ENCODE data around the gene KDM4C. TPM values are rescaled to one million over a fixed set of nuclear protein-coding genes. Genes with fewer than 3 reads are reported as not detected.
A peak's percentile ranks its signal among the peaks of the same experiment; 100 is the strongest.

KDM4C gene
- total RNA-seq, 1 donor from 2014 or later, result 18.2 TPM

DNA sequence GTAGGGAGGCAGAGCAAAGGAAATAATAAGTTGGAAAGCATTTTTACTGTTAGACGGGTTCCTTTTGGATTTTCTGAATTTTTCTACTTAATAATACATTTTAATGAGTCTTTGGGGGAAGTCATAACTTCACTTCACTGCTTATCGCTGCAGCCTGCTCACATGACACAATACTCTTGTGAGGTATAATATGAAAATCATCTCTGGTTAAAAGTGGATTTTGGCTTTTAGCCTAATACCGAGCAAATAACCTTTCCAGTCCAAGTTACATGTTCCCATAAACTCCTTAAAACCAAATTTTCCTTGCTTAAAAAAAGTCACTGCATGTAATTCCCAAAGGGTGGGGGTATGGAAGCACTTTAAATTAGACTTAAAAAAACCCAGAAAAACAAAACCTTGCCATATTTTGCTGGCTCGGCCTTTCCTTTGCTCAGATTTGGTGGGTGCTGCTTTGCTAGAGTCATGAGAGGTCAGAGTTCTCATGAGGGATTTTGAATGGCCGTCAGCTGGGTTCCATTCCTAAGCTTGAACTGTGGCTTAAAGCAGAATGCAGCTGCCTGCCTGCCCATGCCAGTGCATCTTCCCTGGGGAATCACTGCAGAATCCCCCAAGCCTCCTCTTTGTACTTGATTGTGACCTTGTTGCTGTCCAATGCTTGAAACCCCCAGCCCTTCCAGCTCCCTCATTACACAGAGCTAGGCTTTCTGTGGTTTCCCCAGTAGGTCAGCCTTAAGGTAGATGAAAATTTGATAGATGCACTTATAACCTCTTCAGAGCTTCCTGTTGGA is 331.8 kb downstream of the KDM4C start:
- no peaks in the 10 kb centered on the region for H3K4me1 ChIP-seq (ENCODE audit: insufficient read depth, low read length)
- no peaks in the 10 kb centered on the region for H3K79me2 ChIP-seq (ENCODE audit: insufficient read depth, low read length)
- no peak for FAIRE-seq
- H3K27ac ChIP-seq (ENCODE audit: low read depth, low read length), result no peak overlapping the region
- no peak overlapping the region for H3K4me3 ChIP-seq (ENCODE audit: insufficient read depth, low read depth, low read length)
- Mint-ChIP-seq H3K9me3 (ENCODE audit: unreplicated experiment) (no peaks in the 10 kb centered on the region), H3K4me1 (ENCODE audit: low read depth, unreplicated experiment) (no peaks in the 10 kb centered on the region), H3K27me3 (ENCODE audit: low read depth, unreplicated experiment) (no peaks in the 10 kb centered on the region), H3K4me3 (ENCODE audit: unreplicated experiment) (no peak overlapping the region), H3K36me3 (ENCODE audit: low read depth, unreplicated experiment) (peaks cover 5% of the 10 kb centered on the region), H3K27ac (ENCODE audit: unreplicated experiment) (no peak overlapping the region)
- no peaks in the 10 kb centered on the region for H4K20me1 ChIP-seq (ENCODE audit: insufficient read depth, low read length)
- no peaks in the 10 kb centered on the region for H3K9me3 ChIP-seq (ENCODE audit: insufficient read depth, low read depth, low read length)
- DNase-seq (ENCODE audit: low read depth), result no peak
- H3K9ac ChIP-seq (ENCODE audit: low read length), result no peak overlapping the region
- no peak for TF ChIP-seq EZH2 (IDR thresholded peaks at IDR 0.05; ENCODE audit: insufficient read depth, low read length)
- TF ChIP-seq, protein P1, sequence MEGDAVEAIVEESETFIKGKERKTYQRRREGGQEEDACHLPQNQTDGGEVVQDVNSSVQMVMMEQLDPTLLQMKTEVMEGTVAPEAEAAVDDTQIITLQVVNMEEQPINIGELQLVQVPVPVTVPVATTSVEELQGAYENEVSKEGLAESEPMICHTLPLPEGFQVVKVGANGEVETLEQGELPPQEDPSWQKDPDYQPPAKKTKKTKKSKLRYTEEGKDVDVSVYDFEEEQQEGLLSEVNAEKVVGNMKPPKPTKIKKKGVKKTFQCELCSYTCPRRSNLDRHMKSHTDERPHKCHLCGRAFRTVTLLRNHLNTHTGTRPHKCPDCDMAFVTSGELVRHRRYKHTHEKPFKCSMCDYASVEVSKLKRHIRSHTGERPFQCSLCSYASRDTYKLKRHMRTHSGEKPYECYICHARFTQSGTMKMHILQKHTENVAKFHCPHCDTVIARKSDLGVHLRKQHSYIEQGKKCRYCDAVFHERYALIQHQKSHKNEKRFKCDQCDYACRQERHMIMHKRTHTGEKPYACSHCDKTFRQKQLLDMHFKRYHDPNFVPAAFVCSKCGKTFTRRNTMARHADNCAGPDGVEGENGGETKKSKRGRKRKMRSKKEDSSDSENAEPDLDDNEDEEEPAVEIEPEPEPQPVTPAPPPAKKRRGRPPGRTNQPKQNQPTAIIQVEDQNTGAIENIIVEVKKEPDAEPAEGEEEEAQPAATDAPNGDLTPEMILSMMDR (IDR thresholded peaks at IDR 0.05; ENCODE audit: insufficient read depth, low read depth, low read length), result no peak
- no peak overlapping the region for H2AFZ ChIP-seq (ENCODE audit: low read depth, low read length)
- no peaks in the 10 kb centered on the region for H3K36me3 ChIP-seq (ENCODE audit: insufficient read depth, low read length)
- no peak overlapping the region for H3K4me2 ChIP-seq (ENCODE audit: low read length)
- no peaks in the 10 kb centered on the region for H3K27me3 ChIP-seq (ENCODE audit: insufficient read depth, low read length)

DNA sequence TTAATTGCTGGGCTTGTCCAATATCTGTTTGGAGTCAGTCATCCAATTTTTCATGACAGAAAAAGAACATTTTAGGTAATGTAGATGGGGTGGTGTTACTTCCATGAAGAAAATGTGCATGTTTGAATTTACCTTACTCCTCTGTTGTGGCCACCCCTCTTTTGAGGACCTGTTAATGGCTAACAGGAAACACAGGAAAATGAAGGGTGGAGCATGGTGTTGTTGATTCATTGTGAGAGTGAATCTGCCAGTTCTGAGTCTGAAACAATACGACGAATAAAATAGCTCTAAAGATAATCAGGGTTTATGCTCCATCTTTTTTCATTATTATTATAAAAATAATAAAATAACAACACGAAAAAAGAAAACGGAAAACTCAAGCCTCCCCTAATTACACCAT is 335.3 kb downstream of the KDM4C start:
- no peaks in the 10 kb centered on the region for H3K79me2 ChIP-seq (ENCODE audit: insufficient read depth, low read length)
- H2AFZ ChIP-seq (ENCODE audit: low read depth, low read length), result no peak overlapping the region
- H3K36me3 Mint-ChIP-seq (ENCODE audit: low read depth, unreplicated experiment), result no peaks in the 10 kb centered on the region
- TF ChIP-seq, protein P1 (IDR thresholded peaks at IDR 0.05; ENCODE audit: insufficient read depth, low read depth, low read length), result no peak
- TF ChIP-seq EZH2 (IDR thresholded peaks at IDR 0.05; ENCODE audit: insufficient read depth, low read length), result no peak
- no peak overlapping the region for H3K4me2 ChIP-seq (ENCODE audit: low read length)
- H3K9me3 ChIP-seq (ENCODE audit: insufficient read depth, low read depth, low read length), result no peaks in the 10 kb centered on the region
- FAIRE-seq (no peak), DNase-seq (ENCODE audit: low read depth) (no peak)
- H3K4me3 Mint-ChIP-seq (ENCODE audit: unreplicated experiment), result no peak overlapping the region
- H3K4me1 Mint-ChIP-seq (ENCODE audit: low read depth, unreplicated experiment), result no peaks in the 10 kb centered on the region
- H3K27me3 ChIP-seq (ENCODE audit: insufficient read depth, low read length), result no peaks in the 10 kb centered on the region
- H3K27ac Mint-ChIP-seq (ENCODE audit: unreplicated experiment), result no peak overlapping the region
- H3K4me3 ChIP-seq (ENCODE audit: insufficient read depth, low read depth, low read length), result no peak overlapping the region
- no peaks in the 10 kb centered on the region for H3K27me3 Mint-ChIP-seq (ENCODE audit: low read depth, unreplicated experiment)
- H3K9ac ChIP-seq (ENCODE audit: low read length), result no peak overlapping the region
- H4K20me1 ChIP-seq (ENCODE audit: insufficient read depth, low read length), result no peaks in the 10 kb centered on the region
- H3K9me3 Mint-ChIP-seq (ENCODE audit: unreplicated experiment), result no peaks in the 10 kb centered on the region
- no peak overlapping the region for H3K27ac ChIP-seq (ENCODE audit: low read depth, low read length)
- no peaks in the 10 kb centered on the region for H3K36me3 ChIP-seq (ENCODE audit: insufficient read depth, low read length)
- H3K4me1 ChIP-seq (ENCODE audit: insufficient read depth, low read length), result no peaks in the 10 kb centered on the region

DNA sequence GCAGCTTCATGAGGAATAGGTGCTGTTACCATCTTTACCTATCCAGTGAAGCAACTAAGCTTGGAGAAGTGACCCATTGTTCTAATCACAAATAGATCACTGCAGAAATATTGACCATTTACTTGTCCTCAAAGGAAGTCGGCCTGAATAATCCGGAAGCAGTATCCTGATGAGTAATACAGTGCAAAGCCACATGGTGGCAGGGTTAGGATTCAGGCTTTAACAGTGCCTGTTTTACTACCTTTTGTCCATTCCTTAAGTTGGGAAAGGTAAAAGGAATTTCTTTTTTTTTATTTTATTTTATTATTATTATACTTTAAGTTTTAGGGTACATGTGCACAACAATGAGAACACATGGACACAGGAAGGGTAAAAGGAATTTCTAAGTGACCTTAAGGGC is 336.3 kb downstream of the KDM4C start:
- H3K4me3 Mint-ChIP-seq (ENCODE audit: unreplicated experiment), result no peak overlapping the region
- no peaks in the 10 kb centered on the region for H3K9me3 ChIP-seq (ENCODE audit: insufficient read depth, low read depth, low read length)
- no peak overlapping the region for H3K4me2 ChIP-seq (ENCODE audit: low read length)
- H3K27me3 Mint-ChIP-seq (ENCODE audit: low read depth, unreplicated experiment), result no peaks in the 10 kb centered on the region
- H3K4me1 Mint-ChIP-seq (ENCODE audit: low read depth, unreplicated experiment), result no peaks in the 10 kb centered on the region
- no peaks in the 10 kb centered on the region for H4K20me1 ChIP-seq (ENCODE audit: insufficient read depth, low read length)
- DNase-seq (ENCODE audit: low read depth), result no peak
- H3K79me2 ChIP-seq (ENCODE audit: insufficient read depth, low read length), result no peaks in the 10 kb centered on the region
- no peaks in the 10 kb centered on the region for H3K9me3 Mint-ChIP-seq (ENCODE audit: unreplicated experiment)
- FAIRE-seq, result peak; percentile 17
- H3K27ac Mint-ChIP-seq (ENCODE audit: unreplicated experiment), result no peak overlapping the region
- H2AFZ ChIP-seq (ENCODE audit: low read depth, low read length), result no peak overlapping the region
- TF ChIP-seq EZH2 (IDR thresholded peaks at IDR 0.05; ENCODE audit: insufficient read depth, low read length), result no peak
- TF ChIP-seq, protein P1 (IDR thresholded peaks at IDR 0.05; ENCODE audit: insufficient read depth, low read depth, low read length), result peak; percentile 34
- H3K4me3 ChIP-seq (ENCODE audit: insufficient read depth, low read depth, low read length), result no peak overlapping the region
- no peak overlapping the region for H3K27ac ChIP-seq (ENCODE audit: low read depth, low read length)
- H3K36me3 ChIP-seq (ENCODE audit: insufficient read depth, low read length), result no peaks in the 10 kb centered on the region
- H3K27me3 ChIP-seq (ENCODE audit: insufficient read depth, low read length), result no peaks in the 10 kb centered on the region
- no peak overlapping the region for H3K9ac ChIP-seq (ENCODE audit: low read length)
- no peaks in the 10 kb centered on the region for H3K36me3 Mint-ChIP-seq (ENCODE audit: low read depth, unreplicated experiment)
- H3K4me1 ChIP-seq (ENCODE audit: insufficient read depth, low read length), result no peaks in the 10 kb centered on the region
